DMS53 treated with DMSO at 0.1 percent for 48 hours (cell line): ENCODE measurements around the gene ANKRD44.

Experiments
- DNase-seq: peaks from one replicate; lab custom pipeline; 2025; ENCODE audit not compliant: unreplicated experiment; lab: John Stamatoyannopoulos, UW

ANKRD44 gene

GRCh38 chr2:196963043-196963442 lies 347.5 kb downstream of the ANKRD44 start:
- no peak for DNase-seq

DNA sequence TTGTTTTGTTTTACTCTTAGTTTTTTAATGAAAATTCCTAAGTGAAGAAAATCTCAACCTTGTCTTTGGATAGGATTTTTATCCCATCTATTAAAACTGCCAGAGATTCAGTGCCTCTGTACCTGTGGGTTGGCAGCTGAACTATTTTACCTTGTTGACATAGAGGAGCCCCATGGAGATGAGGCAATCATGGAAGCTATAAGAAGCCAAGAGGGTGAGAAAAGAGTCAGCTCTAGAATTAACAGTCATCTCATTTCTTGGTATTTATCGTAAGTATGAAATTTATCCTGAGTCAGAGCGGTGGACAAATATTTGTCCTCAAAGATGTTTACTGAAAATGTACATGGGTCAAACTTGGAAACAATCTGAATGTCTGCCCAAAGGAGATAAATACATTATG lies 348.3 kb downstream of the ANKRD44 start:
- no peak for DNase-seq

- DNase-seq, result no peak
Measured at GRCh38 chr2:196961889-196962288, 348.7 kb downstream of the ANKRD44 start.

- DNase-seq, result peak; percentile 25
Measured at GRCh38 chr2:196959734-196960338, 350.7 kb downstream of the ANKRD44 start.

DNA sequence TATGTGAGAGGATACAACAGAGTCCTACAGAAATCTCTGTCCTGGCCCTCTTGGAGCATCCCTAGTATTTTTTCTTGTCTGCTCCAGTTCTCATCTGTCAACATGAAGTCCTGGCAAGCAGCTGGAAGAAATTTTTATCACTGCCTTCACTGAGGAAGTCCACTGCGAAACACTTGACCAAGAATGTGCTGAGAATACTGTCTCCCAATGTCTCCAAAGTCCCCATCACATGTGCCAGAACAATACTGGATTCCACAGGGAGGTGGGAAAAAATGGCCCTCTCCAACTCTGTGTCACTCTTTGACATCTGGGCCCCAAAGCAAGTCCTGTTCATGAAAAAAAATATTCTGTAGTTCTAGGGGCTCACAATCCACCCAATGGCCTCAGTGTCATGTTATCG lies 351.3 kb downstream of the ANKRD44 start:
- no peak for DNase-seq

DNA sequence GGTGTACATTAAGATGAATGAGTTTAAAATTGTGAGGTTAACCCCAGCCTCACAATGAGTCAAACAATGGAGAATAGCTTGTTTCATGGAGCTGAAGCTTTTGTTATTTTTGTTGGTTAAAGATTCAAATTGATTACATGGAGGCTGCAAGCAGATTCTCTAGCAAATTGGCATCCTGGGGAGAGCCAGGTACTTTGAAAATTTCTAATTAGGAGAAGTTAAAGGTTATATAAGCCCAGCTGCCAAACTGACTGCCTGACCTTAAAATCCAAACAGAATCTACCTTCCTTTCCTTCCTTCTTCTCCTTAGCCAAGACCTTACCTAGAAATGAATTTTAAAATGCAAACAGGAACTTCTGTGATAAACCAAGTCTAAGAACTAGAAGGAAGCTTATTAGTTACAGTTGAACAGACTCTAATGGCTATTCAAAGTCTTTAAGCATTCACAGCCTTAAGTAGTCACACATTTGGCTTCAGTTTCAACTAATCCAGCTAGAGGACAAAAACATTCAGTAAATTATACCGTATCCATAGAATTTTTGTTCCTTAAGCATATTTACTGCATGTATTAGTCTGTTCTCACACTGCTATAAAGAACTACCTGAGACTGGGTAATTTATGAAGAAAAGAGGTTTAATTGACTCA lies 352.6 kb downstream of the ANKRD44 start:
- no peak for DNase-seq

DNA sequence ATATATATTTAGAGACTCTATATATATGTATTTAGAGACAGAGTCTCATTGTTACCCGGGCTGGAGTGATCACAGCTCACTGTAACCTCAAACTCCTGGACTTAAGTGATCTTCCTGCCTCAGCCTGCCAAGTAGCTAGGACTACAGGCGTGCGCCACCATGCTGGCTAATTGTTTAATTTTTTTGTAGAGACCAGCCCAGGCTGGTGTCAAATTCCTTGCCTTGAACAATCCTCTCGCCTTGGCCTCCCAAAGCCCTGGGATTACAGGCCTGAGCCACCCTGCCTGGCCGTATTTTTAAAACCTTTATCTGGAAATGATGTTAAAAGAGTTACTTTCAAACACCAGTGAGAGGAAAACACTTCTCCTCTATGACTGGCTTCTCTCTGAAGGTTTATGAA lies 353.1 kb downstream of the ANKRD44 start:
- no peak for DNase-seq

DNA sequence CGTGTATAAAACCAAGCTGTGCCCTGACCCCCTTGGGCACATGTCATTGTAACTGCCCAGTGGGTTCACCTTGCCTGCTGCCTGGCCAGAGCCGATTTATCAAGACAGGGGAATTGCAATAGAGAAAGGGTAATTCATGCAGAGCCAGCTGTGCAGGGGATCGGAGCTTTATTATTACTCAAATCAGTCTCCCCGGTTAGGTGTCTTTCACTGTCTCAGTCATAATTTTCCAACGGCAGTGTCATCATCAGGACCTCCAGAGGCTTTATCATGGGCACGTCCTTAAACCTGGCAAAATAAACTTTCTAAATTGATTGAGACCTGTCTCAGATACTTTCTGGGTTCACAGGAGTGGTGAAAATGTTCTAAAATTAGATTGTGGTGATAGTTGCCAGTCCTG lies 354.5 kb downstream of the ANKRD44 start:
- DNase-seq, result no peak

DNA sequence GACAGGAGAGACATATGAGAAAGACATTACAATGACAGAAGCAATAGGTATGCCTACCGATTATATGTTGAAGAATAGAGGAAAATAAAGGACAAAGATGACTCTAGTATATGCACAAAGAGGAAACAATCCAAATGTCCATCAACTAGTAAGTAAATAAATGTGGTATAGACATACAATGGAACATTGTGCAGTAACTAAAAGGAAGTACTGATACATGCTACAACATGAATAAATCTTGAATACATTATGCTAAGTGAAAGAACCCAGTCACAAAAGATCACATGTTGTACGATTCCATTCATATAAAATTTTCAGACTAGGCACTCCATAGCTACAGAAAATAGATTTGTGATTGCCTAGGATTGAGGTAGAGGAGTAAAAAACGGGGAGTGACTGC lies 355.5 kb downstream of the ANKRD44 start:
- no peak for DNase-seq

DNA sequence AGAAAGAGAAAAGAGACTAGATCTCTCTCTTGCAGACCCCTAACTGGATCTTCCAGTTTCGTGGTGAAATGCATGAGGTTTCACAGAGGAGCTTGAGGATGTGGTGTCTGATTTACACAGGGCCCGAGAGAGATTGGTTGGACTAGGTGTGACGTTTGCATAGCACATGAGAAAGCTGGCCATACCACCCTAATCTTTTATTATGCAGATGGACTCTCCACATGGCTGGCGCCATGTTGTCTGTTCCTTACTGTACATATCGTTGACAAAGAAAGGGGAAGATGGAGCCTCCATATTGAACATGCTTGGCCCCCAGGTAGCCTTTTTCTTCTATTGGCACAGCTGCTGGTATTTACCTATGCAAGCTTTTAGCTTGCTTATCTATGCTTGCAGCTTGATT lies 356.6 kb downstream of the ANKRD44 start:
- DNase-seq, result no peak

DNA sequence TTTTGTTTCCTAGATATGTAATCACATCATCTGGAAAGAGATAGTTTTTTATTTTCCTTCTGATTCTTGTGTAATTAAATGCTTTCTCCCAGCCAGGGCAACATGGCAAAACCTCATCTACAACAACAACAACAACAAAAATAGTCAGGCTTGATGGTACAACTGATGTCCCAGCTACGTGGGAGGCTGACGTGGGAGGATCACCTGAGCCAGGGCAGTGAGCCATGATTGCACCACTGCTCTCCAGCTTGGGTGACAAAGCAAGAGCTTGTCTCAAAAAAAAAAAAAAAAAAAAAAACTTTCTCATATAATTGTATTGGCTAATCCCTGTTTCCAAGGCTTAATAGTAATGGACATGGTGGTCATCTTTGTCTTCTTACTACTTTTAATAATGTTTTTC lies 357.6 kb downstream of the ANKRD44 start:
- no peak for DNase-seq

GRCh38 chr2:196951973-196952372 lies 358.6 kb downstream of the ANKRD44 start:
- no peak for DNase-seq

DNA sequence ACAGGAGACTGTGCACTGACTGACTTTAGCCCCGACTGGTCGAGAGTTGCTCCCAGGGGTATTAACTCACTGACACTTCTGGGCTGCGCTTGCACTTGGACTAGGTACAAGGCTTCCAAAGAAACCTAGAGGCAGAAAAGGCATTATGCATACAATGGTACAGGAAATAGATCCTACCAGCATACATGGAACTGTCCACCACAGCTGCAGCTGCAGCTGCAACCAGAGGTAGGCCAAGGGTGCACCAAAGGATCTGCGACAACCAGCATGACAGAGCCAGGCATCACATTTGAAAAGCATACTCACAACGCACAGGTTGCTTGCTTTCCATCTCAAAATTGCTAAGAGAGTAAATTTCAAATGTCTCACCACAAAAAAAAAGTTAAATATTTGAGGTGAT lies 361.5 kb downstream of the ANKRD44 start:
- DNase-seq, result no peak

GRCh38 chr2:196944570-196944969 lies 366.0 kb downstream of the ANKRD44 start:
- DNase-seq, result no peak

GRCh38 chr2:196941398-196942078 lies 369.0 kb downstream of the ANKRD44 start:
- no peak for DNase-seq

DNA sequence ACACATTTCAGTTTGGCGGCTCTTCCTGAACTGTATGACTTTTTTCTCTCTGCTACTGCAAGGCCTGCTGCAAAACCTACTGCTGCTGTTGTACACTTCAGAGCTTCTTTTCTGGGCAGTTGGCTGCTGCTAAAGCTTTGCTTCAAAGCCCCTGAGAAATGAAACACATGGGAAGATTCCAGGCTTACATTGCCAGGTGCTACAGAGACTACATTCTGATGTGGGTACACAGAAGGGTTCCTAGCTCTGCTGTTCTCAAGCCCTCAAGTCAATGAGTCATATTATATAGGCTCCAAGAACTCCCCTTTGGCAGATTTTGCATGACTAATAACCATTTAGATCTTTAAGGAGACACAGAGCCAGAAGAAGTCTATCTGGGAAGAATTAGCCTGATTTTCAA lies 371.2 kb downstream of the ANKRD44 start:
- no peak for DNase-seq
